ENCODE data around the gene GNA14. TPM values are rescaled to one million over a fixed set of nuclear protein-coding genes. Genes with fewer than 3 reads are reported as not detected.

The GNA14 gene
- total RNA-seq, 1 experiment from 2014 or later, result 1.3 TPM

- intact Hi-C loops (cut with micrococcal nuclease; ENCODE audit: unreplicated experiment), result no loop called here
- Histone ChIP-seq H3K36me3 (ENCODE audit: low read depth) (no peaks in the 10 kb centered on the region), H3K27me3 (ENCODE audit: insufficient read depth, low read depth) (no peaks in the 10 kb centered on the region), H3K9me3 (ENCODE audit: insufficient read depth, low read depth) (peaks cover 12% of the 10 kb centered on the region), H4K20me1 (ENCODE audit: insufficient read depth) (no peaks in the 10 kb centered on the region), H3K9me2 (ENCODE audit: insufficient read depth) (no peaks in the 10 kb centered on the region), H3K4me1 (replicated peaks; ENCODE audit: insufficient read depth) (no peaks in the 10 kb centered on the region), H3K4me3 (no peak overlapping the region), H3F3A (ENCODE audit: insufficient read depth, low read depth) (no peaks in the 10 kb centered on the region), H3K79me2 (ENCODE audit: low read depth) (no peaks in the 10 kb centered on the region), H2AFZ (no peak overlapping the region), H3K27ac (no peak overlapping the region), H3K4me2 (no peak overlapping the region)
- no TSS peak for BruUV-seq (replicated peaks)
- ChIA-PET CTCF (interaction anchor here (0.7 kb wide), 1 partner anchor 889 kb away, joined by 6 read pairs; no protein-coding TSS in a partner anchor), POLR2A (ENCODE audit: unreplicated experiment) (no interaction called here)
- DNase-seq, result no peak
- no peak for TF ChIP-seq EZH2 (IDR thresholded peaks at IDR 0.05; ENCODE audit: low read depth)
- peak; percentile 59 for TF ChIP-seq CTCF (conservative IDR thresholded peaks at IDR 0.05)
Observed at GRCh38 chr9:77488439-77489126, 159.5 kb downstream of the GNA14 start.

GRCh38 chr9:77486968-77487367 is 161.2 kb downstream of the GNA14 start:
- H3K27ac ChIP-seq, result no peak overlapping the region
- TF ChIP-seq CTCF (conservative IDR thresholded peaks at IDR 0.05), result no peak
- no peak for TF ChIP-seq EZH2 (IDR thresholded peaks at IDR 0.05; ENCODE audit: low read depth)
- no peak for DNase-seq

GRCh38 chr9:77486463-77486862 is 161.7 kb downstream of the GNA14 start:
- H4K20me1 ChIP-seq (ENCODE audit: insufficient read depth), result no peaks in the 10 kb centered on the region
- no peak overlapping the region for H3K4me2 ChIP-seq
- no peak for DNase-seq
- no peak overlapping the region for H3K4me3 ChIP-seq
- no peaks in the 10 kb centered on the region for H3K79me2 ChIP-seq (ENCODE audit: low read depth)
- no peaks in the 10 kb centered on the region for H3K4me1 ChIP-seq (replicated peaks; ENCODE audit: insufficient read depth)
- no peak overlapping the region for H3K27ac ChIP-seq
- ChIA-PET POLR2A (ENCODE audit: unreplicated experiment) (no interaction called here), CTCF (no interaction called here)
- TF ChIP-seq EZH2 (IDR thresholded peaks at IDR 0.05; ENCODE audit: low read depth), result no peak
- TF ChIP-seq CTCF (conservative IDR thresholded peaks at IDR 0.05), result no peak
- intact Hi-C loops (cut with micrococcal nuclease; ENCODE audit: unreplicated experiment), result no loop called here
- no peaks in the 10 kb centered on the region for H3K36me3 ChIP-seq (ENCODE audit: low read depth)
- H3K9me2 ChIP-seq (ENCODE audit: insufficient read depth), result no peaks in the 10 kb centered on the region
- H2AFZ ChIP-seq, result no peak overlapping the region
- H3K27me3 ChIP-seq (ENCODE audit: insufficient read depth, low read depth), result no peaks in the 10 kb centered on the region
- BruUV-seq (replicated peaks), result no TSS peak
- no peaks in the 10 kb centered on the region for H3F3A ChIP-seq (ENCODE audit: insufficient read depth, low read depth)
- peaks cover 7% of the 10 kb centered on the region; the same call in 1 of the 2 replicates for H3K9me3 ChIP-seq (ENCODE audit: insufficient read depth, low read depth)

More at GRCh38 chr9:77486968-77487367, 161.2 kb downstream of the GNA14 start:
- ChIA-PET CTCF (no interaction called here), POLR2A (ENCODE audit: unreplicated experiment) (no interaction called here)
- H3K79me2 ChIP-seq (ENCODE audit: low read depth), result no peaks in the 10 kb centered on the region
- no TSS peak for BruUV-seq (replicated peaks)
- intact Hi-C loops (cut with micrococcal nuclease; ENCODE audit: unreplicated experiment), result no loop called here
- H3K4me2 ChIP-seq, result no peak overlapping the region
- no peak overlapping the region for H2AFZ ChIP-seq
- peaks cover 12% of the 10 kb centered on the region for H3K9me3 ChIP-seq (ENCODE audit: insufficient read depth, low read depth)
- H3K9me2 ChIP-seq (ENCODE audit: insufficient read depth), result no peaks in the 10 kb centered on the region
- H3K27me3 ChIP-seq (ENCODE audit: insufficient read depth, low read depth), result no peaks in the 10 kb centered on the region
- H3F3A ChIP-seq (ENCODE audit: insufficient read depth, low read depth), result no peaks in the 10 kb centered on the region
- H3K36me3 ChIP-seq (ENCODE audit: low read depth), result no peaks in the 10 kb centered on the region
- no peaks in the 10 kb centered on the region for H3K4me1 ChIP-seq (replicated peaks; ENCODE audit: insufficient read depth)
- H3K4me3 ChIP-seq, result no peak overlapping the region
- no peaks in the 10 kb centered on the region for H4K20me1 ChIP-seq (ENCODE audit: insufficient read depth)

Measured in PC-9 (cell line).